Mucosa of rectum (tissue), 2 donors: Measurements from ENCODE around the gene LRMDA.

Experiments used
- H3K27ac ChIP-seq, 2 donors: one replicate each; pipeline ENCODE4 v1.7.0; 2013; ENCODE audit warnings: inconsistent platforms in 2 of 2, low read depth in 2 of 2, low read length in 2 of 2
- H3K27me3 ChIP-seq, 2 donors: one replicate each; pipeline ENCODE4 v1.7.0; 2013; ENCODE audit warnings: low read length in 2 of 2; ENCODE audit not compliant: control insufficient read depth in 2 of 2, insufficient read depth in 2 of 2
- H3K36me3 ChIP-seq, 2 donors: one replicate each; pipeline ENCODE4 v1.7.0; 2013; ENCODE audit warnings: low read length in 2 of 2; ENCODE audit not compliant: control insufficient read depth in 2 of 2, insufficient read depth in 2 of 2
- H3K4me1 ChIP-seq, 2 donors: one replicate each; pipeline ENCODE4 v1.7.0; 2013; ENCODE audit warnings: low read length in 2 of 2, mild to moderate bottlenecking in 1 of 2; ENCODE audit not compliant: control insufficient read depth in 2 of 2, insufficient read depth in 2 of 2
- H3K4me3 ChIP-seq, 2 donors: one replicate each; pipeline ENCODE4 v1.7.0; 2013; ENCODE audit warnings: low read length in 2 of 2
- H3K9ac ChIP-seq, 2 donors: one replicate each; pipeline ENCODE4 v1.7.0; 2013; ENCODE audit warnings: low read length in 2 of 2, low read depth in 1 of 2, mild to moderate bottlenecking in 1 of 2
- H3K9me3 ChIP-seq, 2 donors: one replicate each; pipeline ENCODE4 v1.7.0; 2013; ENCODE audit warnings: low read length in 2 of 2; ENCODE audit not compliant: control insufficient read depth in 2 of 2
- donor health status: healthy.
- donor health status: Normal muscosa, but diverticular disease.

LRMDA gene

GRCh38 chr10:75502389-75502788 lies 71.0 kb downstream of the LRMDA start:
- no peaks in the 10 kb centered on the region for H3K4me1 ChIP-seq
- H3K36me3 ChIP-seq: no peaks in the 10 kb centered on the region
- H3K4me3 ChIP-seq: no peak overlapping the region
- no peaks in the 10 kb centered on the region for H3K27me3 ChIP-seq
- no peak overlapping the region for H3K9ac ChIP-seq
- H3K9me3 ChIP-seq: no peaks in the 10 kb centered on the region
- H3K27ac ChIP-seq: no peak overlapping the region

GRCh38 chr10:75502838-75503237 lies 71.4 kb downstream of the LRMDA start:
- H3K4me1 ChIP-seq: no peaks in the 10 kb centered on the region
- H3K9me3 ChIP-seq: no peaks in the 10 kb centered on the region
- H3K27ac ChIP-seq: no peak overlapping the region
- no peak overlapping the region for H3K4me3 ChIP-seq
- no peaks in the 10 kb centered on the region for H3K27me3 ChIP-seq
- H3K9ac ChIP-seq: no peak overlapping the region
- no peaks in the 10 kb centered on the region for H3K36me3 ChIP-seq

GRCh38 chr10:75505293-75505692 lies 73.9 kb downstream of the LRMDA start:
- Histone ChIP-seq H3K27ac (no peak overlapping the region), H3K27me3 (no peaks in the 10 kb centered on the region), H3K4me3 (no peak overlapping the region), H3K4me1 (no peaks in the 10 kb centered on the region), H3K36me3 (no peaks in the 10 kb centered on the region), H3K9me3 (no peaks in the 10 kb centered on the region), H3K9ac (no peak overlapping the region)

- no peak overlapping the region for H3K27ac ChIP-seq
- H3K27me3 ChIP-seq: no peaks in the 10 kb centered on the region
- H3K4me1 ChIP-seq: no peaks in the 10 kb centered on the region
- no peak overlapping the region for H3K9ac ChIP-seq
- no peak overlapping the region for H3K4me3 ChIP-seq
- no peaks in the 10 kb centered on the region for H3K36me3 ChIP-seq
- no peaks in the 10 kb centered on the region for H3K9me3 ChIP-seq
These were observed 74.5 kb downstream of the LRMDA start for GRCh38 chr10:75505840-75506506.

GRCh38 chr10:75506930-75507329 lies 75.5 kb downstream of the LRMDA start:
- H3K27ac ChIP-seq: no peak overlapping the region
- H3K4me3 ChIP-seq: no peak overlapping the region
- H3K9me3 ChIP-seq: no peaks in the 10 kb centered on the region
- H3K36me3 ChIP-seq: no peaks in the 10 kb centered on the region
- H3K4me1 ChIP-seq: no peaks in the 10 kb centered on the region
- H3K9ac ChIP-seq: no peak overlapping the region
- no peaks in the 10 kb centered on the region for H3K27me3 ChIP-seq

GRCh38 chr10:75507469-75507868 lies 76.0 kb downstream of the LRMDA start:
- Histone ChIP-seq H3K9ac (no peak overlapping the region), H3K4me1 (peaks cover 0 to 1% of the 10 kb centered on the region in 2 donors), H3K4me3 (no peak overlapping the region), H3K27ac (no peak overlapping the region), H3K36me3 (no peaks in the 10 kb centered on the region), H3K27me3 (no peaks in the 10 kb centered on the region), H3K9me3 (no peaks in the 10 kb centered on the region)

GRCh38 chr10:75508239-75508813 lies 76.9 kb downstream of the LRMDA start:
- Histone ChIP-seq H3K4me3 (no peak overlapping the region), H3K36me3 (no peaks in the 10 kb centered on the region), H3K9me3 (no peaks in the 10 kb centered on the region), H3K9ac (no peak overlapping the region), H3K4me1 (peaks cover 0 to 4% of the 10 kb centered on the region in 2 donors), H3K27me3 (no peaks in the 10 kb centered on the region), H3K27ac (no peak overlapping the region)

- H3K27ac ChIP-seq: no peak overlapping the region
- no peaks in the 10 kb centered on the region for H3K27me3 ChIP-seq
- H3K4me3 ChIP-seq: no peak overlapping the region
- H3K4me1 ChIP-seq: peaks cover 0 to 4% of the 10 kb centered on the region in 2 donors
- no peaks in the 10 kb centered on the region for H3K36me3 ChIP-seq
- no peak overlapping the region for H3K9ac ChIP-seq
- H3K9me3 ChIP-seq: no peaks in the 10 kb centered on the region
These were observed 77.4 kb downstream of the LRMDA start for GRCh38 chr10:75508814-75509306.

- H3K27ac ChIP-seq: no peak overlapping the region
- H3K27me3 ChIP-seq: no peaks in the 10 kb centered on the region
- no peak overlapping the region for H3K9ac ChIP-seq
- H3K36me3 ChIP-seq: no peaks in the 10 kb centered on the region
- no peak overlapping the region for H3K4me3 ChIP-seq
- no peaks in the 10 kb centered on the region for H3K9me3 ChIP-seq
- H3K4me1 ChIP-seq: peaks cover 0 to 4% of the 10 kb centered on the region in 2 donors
These were observed 78.3 kb downstream of the LRMDA start for GRCh38 chr10:75509706-75510105.

- H3K36me3 ChIP-seq: no peaks in the 10 kb centered on the region
- H3K4me1 ChIP-seq: peaks cover 0 to 4% of the 10 kb centered on the region in 2 donors
These were observed 79.6 kb downstream of the LRMDA start for GRCh38 chr10:75511011-75511410.

More at GRCh38 chr10:75511011-75511410, 79.6 kb downstream of the LRMDA start:
- Histone ChIP-seq H3K9me3 (no peaks in the 10 kb centered on the region), H3K9ac (no peak overlapping the region), H3K27ac (no peak overlapping the region), H3K27me3 (no peaks in the 10 kb centered on the region), H3K4me3 (no peak overlapping the region)
